Kidney (tissue), 14 donors: ENCODE measurements around the gene BNC1. TPM values are rescaled to one million over a fixed set of nuclear protein-coding genes. Genes with fewer than 3 reads are reported as not detected.
A peak's percentile ranks its signal among the peaks of the same experiment; 100 is the strongest.

Experiments used
- DNase-seq, 5 donors: peaks; one replicate each; pipeline ENCODE4 v3.0.0-alpha.2; 2013 to 2020
- FAIRE-seq: peaks from 2 replicates; lab custom pipeline; 2012; peaks lifted over from hg19 to GRCh38; lab: Jason Lieb, UNC
- H3K27ac ChIP-seq, 2 donors: one replicate each; pipeline ENCODE4 v1.7.0; 2013; ENCODE audit warnings: low read depth in 2 of 2, low read length in 2 of 2, inconsistent platforms in 1 of 2
- H3K27me3 ChIP-seq: one replicate; pipeline ENCODE4 v1.7.1; 2013; ENCODE audit warnings: low read length, inconsistent platforms; ENCODE audit not compliant: control insufficient read depth, insufficient read depth
- H3K36me3 ChIP-seq, 3 donors: one replicate each; pipeline versions ENCODE4 v1.7.0 to v1.7.1; 2013; ENCODE audit warnings: low read length in 3 of 3, control low read depth in 1 of 3, inconsistent platforms in 1 of 3; ENCODE audit not compliant: insufficient read depth in 3 of 3, control insufficient read depth in 2 of 3
- H3K4me1 ChIP-seq, 3 donors: one replicate each; pipeline versions ENCODE4 v1.7.0 to v1.7.1; 2013; ENCODE audit warnings: low read length in 3 of 3, inconsistent platforms in 1 of 3, low read depth in 1 of 3; ENCODE audit not compliant: control insufficient read depth in 2 of 3, insufficient read depth in 2 of 3
- H3K4me3 ChIP-seq, 3 donors: one replicate each; pipeline versions ENCODE4 v1.7.0 to v1.8.1; 2013; ENCODE audit warnings: low read length in 3 of 3, control low read depth in 1 of 3, inconsistent platforms in 1 of 3
- H3K9ac ChIP-seq, 3 donors: one replicate each; pipeline versions ENCODE4 v1.7.0 to v1.7.1; 2013; ENCODE audit warnings: low read length in 3 of 3, control low read depth in 1 of 3, inconsistent platforms in 1 of 3
- H3K9me3 ChIP-seq, 3 donors: one replicate each; pipeline versions ENCODE4 v1.7.0 to v1.7.1; 2013; ENCODE audit warnings: low read length in 3 of 3, control low read depth in 1 of 3, inconsistent platforms in 1 of 3; ENCODE audit not compliant: control insufficient read depth in 2 of 3, insufficient read depth in 1 of 3
- CTCF ChIP-seq: IDR thresholded peaks from 3 replicates; pipeline ENCODE4 v1.5.1; 2012; ENCODE audit warnings: mild to moderate bottlenecking, moderate library complexity, borderline replicate concordance; ENCODE audit not compliant: insufficient read depth; ENCODE audit errors: extremely low read depth
- intact Hi-C: fragments of 100-400 bp; cut with DNase I; formaldehyde crosslinking; loops from one replicate; pipeline ENCODE4 v1.11.1; 2022
- polyA plus RNA-seq: library from polyadenylated mRNA; stranded (reverse); fragments of 350-450 nt; fragmentation: Illumina TruSeq; extraction: RNeasy Lipid Tissue Mini Kit (QIAGEN cat#74804); gene quantifications from one replicate; pipeline ENCODE4 v1.2.3, GENCODE V29; 2014; ENCODE audit warnings: low read depth, low replicate concordance; ENCODE audit not compliant: insufficient read depth
- total RNA-seq: library from RNA; stranded (reverse); fragmentation: NEBNext Ultra II Directional; extraction: Animal tissue kit (Norgen Biotek cat#: 25700); gene quantifications from one replicate; pipeline ENCODE4 v1.2.1, GENCODE V29; 2021
- donor health status: control.
- donor health status: control.
- donor health status: control.
- donor health status: control.
- donor health status: control.
- donor health status: DM: yes; HTN: yes; CAD: no.
- donor health status: Normal renal cell carcinoma (clear cell type).

BNC1 gene
- total and polyA plus RNA-seq, 2 donors from 2014 or later = 0.38 TPM; not detected in 1

- Histone ChIP-seq H3K4me3 (peak overlapping the region; percentile 7 to 35 (median 29)), H3K36me3 (no peaks in the 10 kb centered on the region), H3K27ac (no peak overlapping the region), H3K9ac (no peak overlapping the region), H3K27me3 (peaks cover 34% of the 10 kb centered on the region), H3K4me1 (peaks cover 0 to 3% (median 0%) of the 10 kb centered on the region in 3 donors), H3K9me3 (no peaks in the 10 kb centered on the region)
- TF ChIP-seq CTCF = no peak
- peak; percentile 53 to 83 (median 60) for DNase-seq
- intact Hi-C loops = no loop called here
- FAIRE-seq = no peak
These were observed 1.2 kb downstream of the BNC1 start for GRCh38 chr15:83283138-83283812.

- no peak overlapping the region for H3K27ac ChIP-seq
- DNase-seq (peak in 3 of 5 donors; percentile 29 to 49 (median 46)), FAIRE-seq (no peak)
- peaks cover 34% of the 10 kb centered on the region for H3K27me3 ChIP-seq
- intact Hi-C loops = no loop called here
- no peak for TF ChIP-seq CTCF
- H3K9ac ChIP-seq = no peak overlapping the region
- H3K4me1 ChIP-seq = peaks cover 0 to 3% (median 0%) of the 10 kb centered on the region in 3 donors
- no peaks in the 10 kb centered on the region for H3K36me3 ChIP-seq
- H3K4me3 ChIP-seq = no peak overlapping the region
- no peaks in the 10 kb centered on the region for H3K9me3 ChIP-seq
These were observed 1.7 kb downstream of the BNC1 start for GRCh38 chr15:83282776-83283137.

GRCh38 chr15:83282141-83282540 lies 2.3 kb downstream of the BNC1 start:
- FAIRE-seq (no peak), DNase-seq (no peak)
- H3K9me3 ChIP-seq = no peaks in the 10 kb centered on the region
- peaks cover 0 to 3% (median 0%) of the 10 kb centered on the region in 3 donors for H3K4me1 ChIP-seq
- intact Hi-C loops = no loop called here
- no peaks in the 10 kb centered on the region for H3K36me3 ChIP-seq
- no peak overlapping the region for H3K4me3 ChIP-seq
- TF ChIP-seq CTCF = no peak
- no peak overlapping the region for H3K9ac ChIP-seq
- peaks cover 34% of the 10 kb centered on the region for H3K27me3 ChIP-seq
- H3K27ac ChIP-seq = no peak overlapping the region
